Activated CD4-positive, CD25-positive, alpha-beta regulatory T cell (primary cell): Measurements from ENCODE around the gene ACE.

Experiments used
- DNase-seq, 4 experiments: peaks; one replicate each; lab custom pipeline; 2025; lab: John Stamatoyannopoulos, UW

The ACE gene

DNA sequence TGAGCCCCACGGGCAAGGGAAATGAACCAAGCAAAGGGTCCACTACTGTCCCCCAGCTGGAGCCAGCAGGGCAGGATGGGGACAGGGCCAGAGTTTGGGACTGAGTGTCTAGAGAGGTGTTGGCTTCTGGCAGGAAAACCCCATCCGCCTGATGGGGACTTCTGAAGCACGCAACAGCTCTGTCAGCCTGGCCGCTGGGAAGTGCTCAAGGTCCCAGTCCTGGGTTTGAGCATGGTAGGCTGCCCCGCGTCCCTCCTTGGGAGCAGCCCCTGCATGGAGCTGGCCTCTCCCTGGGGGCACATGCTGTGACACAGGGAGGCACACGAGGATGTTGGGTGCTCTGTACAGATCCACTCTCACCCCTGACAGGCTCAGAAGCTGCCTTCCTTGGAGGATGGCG lies 14.6 kb downstream of the ACE start:
- DNase-seq: no peak

DNA sequence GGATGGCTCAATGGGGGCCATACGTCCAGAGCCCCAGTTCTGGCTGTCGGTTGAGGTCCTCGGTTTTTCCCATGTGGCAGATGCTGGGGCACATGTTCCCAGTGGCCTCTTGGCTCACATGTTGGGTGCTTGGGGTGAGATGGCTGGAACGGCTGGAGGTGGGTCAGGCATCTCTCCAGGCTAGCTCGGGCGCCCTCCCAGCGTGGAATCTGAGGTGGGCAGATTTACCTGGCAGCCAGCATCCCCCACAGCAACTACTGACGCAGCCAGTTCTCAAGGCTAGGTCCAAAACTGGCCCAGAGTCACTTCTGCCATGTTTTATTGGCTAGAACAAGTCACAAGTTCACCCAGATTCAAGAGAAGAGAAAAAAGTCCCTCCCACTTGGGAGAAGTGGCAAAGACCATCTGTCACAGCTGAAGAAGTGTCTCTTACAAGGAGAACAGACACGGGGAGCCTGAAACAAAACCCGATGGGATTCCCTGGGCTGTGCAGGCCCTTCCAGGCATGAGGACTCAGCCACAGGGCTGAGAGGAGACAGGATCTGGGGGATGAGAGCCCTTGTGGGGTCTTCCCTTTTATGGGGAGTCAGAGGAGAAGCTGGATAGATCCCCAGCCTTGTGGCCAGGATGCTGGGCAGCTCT lies 15.2 kb downstream of the ACE start:
- DNase-seq: no peak

DNA sequence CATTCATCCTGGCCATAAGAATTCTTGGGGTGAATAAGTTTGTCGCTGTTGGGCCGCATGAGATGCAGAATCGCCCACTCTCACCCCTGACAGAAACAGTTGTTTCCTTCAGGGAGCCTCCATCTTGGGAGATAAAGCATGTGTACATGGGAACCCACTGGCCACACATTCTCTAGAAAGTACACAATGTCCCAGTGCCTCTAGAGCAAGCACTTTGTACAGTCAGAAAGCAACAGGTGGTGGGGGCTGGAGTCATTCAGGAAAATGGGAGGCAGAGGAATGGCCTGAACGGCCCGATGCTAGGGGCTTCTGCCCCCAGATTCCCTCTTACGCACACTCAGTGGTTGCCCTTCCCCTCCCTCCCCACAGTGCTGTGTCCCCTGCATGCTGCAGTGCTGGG lies 16.1 kb downstream of the ACE start:
- DNase-seq: no peak

DNA sequence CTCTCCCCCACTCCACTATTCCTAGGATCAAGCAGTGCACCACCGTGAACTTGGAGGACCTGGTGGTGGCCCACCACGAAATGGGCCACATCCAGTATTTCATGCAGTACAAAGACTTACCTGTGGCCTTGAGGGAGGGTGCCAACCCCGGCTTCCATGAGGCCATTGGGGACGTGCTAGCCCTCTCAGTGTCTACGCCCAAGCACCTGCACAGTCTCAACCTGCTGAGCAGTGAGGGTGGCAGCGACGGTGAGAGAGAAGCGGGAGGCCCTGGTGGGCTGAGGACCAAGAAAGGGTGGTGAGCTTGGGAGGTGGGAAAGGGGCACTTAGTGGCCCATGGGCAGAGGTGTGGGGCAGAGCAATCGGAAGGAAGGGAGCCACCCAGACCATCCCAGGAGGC lies 16.6 kb downstream of the ACE start:
- DNase-seq: no peak

DNA sequence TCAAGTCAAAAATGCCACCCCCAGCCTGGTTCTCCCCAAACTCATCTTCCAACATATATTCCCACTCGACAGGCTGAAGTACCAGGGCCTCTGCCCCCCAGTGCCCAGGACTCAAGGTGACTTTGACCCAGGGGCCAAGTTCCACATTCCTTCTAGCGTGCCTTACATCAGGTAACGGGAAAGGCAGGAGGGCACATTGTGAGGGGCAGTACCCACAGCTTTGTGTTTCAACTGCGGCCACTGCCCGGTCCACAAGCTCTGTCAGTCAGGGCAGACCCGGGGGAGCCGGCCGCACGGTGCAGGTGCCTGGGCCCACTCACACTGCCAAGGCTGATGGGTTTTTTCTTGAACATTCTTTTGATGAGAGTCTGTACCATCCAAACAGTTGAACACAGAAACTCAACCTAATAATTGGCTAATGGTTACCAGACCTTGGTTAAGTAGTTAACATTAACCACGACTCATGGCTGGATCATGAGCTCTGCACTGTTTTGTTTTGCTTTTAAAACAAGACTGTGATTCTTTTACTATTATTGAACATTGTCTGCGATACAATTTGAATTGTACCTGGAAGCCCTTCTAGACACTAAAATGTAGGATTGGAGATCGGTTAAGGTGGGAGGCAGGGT lies 17.6 kb downstream of the ACE start:
- no peak for DNase-seq

DNA sequence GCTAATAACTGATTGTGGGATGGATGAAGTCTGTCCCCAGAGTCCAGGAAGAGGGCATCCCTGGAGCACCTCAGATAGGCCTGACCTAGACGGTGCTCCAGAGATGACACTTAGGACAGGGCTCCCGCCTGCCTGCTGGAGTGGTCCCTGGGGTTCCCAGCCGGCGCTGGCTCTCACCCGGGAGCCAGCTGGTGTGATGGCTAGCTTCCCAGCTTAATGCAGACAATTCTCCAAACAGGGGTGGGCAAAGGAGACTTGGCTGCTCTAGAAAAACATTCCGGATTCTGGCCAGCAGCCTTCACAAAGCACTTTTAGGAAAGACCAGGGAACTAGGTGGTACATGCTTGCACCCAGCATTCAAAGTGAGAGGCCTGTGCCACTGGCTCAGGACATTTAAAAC lies 18.6 kb downstream of the ACE start:
- DNase-seq: no peak

DNA sequence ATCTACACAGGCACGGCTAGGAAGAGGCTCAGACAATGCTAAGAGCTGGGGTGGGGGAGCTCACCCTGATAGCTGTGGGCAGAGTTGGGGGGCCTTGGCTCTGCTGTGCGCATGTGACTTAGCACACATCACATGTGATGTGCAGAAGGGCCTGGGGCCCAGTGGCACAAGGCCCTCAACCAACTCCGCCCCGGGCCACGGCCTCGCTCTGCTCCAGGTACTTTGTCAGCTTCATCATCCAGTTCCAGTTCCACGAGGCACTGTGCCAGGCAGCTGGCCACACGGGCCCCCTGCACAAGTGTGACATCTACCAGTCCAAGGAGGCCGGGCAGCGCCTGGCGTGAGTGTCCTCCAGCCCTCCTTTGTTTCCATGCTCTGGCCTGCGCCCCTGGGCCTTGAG lies 19.3 kb downstream of the ACE start:
- no peak for DNase-seq

DNA sequence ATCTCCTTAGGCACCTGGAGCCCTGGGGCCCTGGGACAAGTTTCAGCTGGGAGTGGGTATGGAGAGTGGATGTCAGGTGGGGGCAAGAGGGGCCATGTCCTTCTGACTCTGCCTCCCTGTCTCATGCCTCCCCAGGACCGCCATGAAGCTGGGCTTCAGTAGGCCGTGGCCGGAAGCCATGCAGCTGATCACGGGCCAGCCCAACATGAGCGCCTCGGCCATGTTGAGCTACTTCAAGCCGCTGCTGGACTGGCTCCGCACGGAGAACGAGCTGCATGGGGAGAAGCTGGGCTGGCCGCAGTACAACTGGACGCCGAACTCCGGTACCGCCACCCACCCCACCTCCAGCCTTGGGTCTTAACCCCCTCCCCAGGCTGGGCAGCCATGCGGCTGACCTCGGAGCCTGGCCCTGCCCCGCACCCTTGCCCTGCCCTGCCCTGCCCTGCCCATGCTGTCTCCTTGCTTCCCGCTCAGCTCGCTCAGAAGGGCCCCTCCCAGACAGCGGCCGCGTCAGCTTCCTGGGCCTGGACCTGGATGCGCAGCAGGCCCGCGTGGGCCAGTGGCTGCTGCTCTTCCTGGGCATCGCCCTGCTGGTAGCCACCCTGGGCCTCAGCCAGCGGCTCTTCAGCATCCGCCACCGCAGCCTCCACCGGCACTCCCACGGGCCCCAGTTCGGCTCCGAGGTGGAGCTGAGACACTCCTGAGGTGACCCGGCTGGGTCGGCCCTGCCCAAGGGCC lies 20.0 kb downstream of the ACE start:
- no peak for DNase-seq

DNA sequence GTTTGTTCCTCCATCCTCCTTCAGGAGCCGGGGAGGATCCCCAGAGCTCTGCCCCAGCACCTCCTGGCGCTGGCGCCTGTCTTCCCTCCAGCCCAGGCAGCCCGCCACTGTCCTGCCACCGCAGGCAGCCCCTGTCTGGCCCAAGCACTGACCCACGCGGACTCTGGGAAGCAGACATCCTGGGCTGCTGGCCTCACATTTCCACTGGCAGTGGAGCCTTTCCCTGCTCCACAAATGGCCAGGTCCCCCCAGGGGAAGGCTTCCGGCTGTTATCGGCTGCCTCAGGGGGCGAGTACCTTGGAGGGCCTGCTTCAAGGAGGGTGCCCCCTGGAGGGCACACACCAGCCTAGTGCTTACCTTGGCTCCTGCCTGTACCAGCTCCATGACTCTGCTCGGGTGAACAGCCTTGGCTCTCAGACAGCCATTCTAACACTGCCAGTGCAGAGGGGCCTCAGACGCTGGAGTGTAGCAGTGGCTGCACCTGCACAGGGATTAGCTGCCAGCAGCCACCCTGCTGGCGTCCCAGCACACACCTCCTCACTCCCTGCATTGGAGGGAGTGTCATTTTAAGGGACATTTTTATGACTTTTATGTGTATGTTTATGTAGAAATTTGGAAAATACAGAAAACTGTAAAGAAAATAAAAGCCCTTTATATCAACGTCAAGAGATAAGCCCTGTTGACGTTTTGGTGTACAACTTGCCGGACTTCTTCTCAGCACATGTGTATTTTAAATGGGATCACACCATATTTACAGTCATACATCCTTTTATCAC lies 21.0 kb downstream of the ACE start:
- no peak for DNase-seq

DNA sequence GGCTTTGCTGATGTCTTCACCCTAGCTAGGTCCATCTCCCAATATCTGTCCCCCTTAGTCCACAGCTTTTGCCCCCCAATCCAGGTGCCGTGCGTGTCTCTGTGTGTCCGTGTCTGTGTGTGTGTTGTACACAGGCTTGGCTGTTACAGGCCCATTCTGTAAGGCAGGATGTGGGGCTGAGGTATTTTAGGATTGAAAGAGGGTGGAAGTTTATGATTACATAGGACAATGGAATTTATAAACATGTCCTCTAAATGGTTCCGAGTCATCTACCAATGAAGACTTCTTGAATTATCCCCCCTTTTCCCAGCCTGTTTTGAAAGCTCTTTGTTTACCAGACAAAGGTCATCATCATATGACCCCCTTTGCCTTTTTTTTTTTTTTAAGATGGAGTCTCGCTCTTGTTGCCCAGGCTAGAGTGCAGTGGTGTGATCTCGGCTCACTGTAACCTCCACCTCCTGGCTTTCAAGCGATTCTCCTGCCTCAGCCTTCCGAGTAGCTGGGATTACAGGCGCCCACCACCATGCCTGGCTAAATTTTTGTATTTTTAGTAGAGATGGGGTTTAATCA lies 21.9 kb downstream of the ACE start:
- no peak for DNase-seq

DNA sequence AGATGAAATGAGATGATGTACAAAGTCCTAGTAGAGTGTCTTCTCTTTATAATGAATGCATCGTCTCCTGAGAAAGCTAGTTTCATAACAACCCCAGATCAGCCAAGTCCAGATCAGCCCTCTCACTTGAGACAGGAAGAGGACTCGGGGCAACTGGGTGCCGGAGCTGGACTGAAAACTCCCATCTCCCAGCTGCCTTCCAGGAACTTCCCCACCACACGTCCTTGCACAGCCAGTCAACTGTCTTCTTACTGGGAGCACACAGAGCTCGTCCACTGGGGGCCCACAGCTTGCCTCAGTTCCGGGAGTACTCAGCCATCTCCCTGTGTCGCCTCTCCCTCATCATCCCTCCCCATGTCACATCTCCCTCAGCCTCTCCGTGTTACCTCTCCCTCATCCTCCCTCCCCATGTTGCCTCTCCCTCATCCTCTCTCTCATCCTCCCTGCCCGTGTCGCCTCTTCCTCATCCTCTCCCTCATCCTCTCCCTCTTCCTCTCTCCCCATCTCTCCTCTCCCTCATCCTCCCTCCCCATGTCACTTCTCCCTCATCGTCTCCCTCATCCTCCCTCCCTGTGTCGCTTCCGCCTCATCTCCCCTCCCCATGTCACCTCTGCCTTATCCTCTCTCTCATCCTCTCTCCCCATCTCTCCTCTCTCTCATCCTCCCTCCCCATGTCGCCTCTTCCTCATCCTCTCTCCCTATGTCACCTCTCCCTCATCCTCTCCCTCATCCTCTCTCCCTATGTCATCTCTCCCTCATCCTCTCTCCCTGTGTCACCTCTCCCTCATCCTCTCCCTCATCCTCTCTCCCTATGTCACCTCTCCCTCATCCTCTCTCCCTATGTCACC lies 23.9 kb downstream of the ACE start:
- DNase-seq: no peak

DNA sequence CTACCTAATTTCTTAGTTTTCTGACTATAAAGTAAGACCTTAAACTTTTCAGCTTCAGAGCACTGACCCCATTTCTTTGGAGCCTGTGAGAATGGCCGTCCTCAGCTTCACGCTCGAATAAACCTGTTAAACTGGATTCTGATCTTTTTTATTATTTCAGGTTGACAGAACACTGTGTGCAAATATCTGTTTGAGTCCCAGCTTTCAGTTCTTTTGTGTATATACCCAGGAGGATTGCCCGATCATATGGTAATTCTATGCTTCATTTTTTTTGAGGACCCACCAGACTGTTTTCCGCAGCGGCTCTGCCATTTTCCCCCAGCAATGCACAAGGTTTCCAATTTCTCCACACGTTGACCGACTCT lies 26.5 kb downstream of the ACE start:
- no peak for DNase-seq

DNA sequence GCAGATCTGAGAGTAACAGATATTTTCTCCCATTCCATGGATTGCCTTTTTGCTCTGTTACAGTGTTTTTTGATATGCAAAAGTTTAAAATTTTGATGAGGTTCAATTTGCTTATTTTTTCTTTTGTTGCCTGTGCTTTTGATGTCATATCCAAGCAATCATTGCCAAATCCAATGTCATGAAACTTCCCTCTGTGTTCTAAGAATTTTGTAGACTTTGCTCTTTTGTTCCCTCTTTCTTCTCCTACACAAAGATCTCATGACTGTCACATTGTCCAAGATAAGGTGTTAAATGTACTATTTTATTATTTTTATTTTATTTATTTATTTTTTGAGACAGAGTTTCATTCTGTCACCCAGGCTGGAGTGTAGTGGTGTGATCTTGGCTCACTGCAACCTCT lies 27.4 kb downstream of the ACE start:
- no peak for DNase-seq

DNA sequence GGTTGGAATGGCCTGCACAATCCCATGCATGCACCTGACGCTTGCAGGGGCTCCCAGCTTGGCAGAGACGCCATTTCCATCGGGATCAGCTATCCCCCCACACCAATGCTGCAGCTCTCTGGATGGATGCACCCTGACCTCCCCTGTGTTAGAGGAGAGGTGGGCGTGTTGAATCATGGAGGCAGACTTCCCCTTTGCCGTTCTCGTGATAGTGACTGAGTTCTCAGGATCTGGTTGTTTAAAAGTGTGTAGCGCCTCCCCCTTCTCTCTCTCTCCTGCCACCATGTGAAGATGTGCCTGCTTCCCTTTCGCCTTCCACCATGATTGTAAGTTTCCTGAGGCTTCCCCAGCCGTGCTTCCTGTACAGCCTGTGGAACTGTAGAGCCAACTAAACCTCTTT lies 28.5 kb downstream of the ACE start:
- no peak for DNase-seq

DNA sequence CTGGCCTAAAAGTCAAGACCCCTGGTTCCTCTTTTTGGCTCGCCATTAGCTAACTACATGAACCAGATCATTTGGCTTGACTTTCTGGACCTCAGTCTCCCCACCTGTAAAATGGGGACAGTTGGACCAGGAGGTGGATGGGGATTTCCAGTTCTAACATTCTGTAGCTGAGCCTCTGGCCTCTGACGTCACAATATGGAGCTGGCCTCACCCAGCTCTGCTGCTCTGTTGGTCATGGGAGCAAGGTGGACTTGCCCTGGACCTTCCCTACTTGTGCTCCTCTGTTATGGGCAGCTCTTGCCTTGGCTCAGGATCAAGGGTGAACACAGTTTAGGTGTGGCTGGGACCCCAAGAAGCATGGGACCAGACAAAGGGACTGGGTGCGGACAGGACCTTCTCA lies 29.8 kb downstream of the ACE start:
- no peak for DNase-seq

DNA sequence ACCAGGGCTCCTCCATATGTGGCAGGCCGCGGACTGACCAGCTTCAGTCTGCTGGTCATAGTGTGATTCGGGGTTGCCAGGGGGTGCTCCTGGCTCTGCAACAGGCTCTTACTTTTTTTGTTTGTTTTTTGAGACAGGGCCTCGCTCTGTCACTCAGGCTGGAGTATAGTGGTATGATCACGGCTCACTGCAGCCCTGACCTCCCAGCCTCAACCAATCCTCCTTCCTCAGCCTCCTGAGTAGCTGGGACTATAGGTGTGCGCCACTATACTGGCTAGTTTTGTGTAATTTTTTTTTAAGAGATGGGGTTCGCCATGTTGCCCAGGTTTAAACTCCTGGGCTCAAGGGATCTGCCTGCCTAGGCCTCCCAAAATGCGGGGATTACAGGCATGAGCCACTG lies 34.5 kb downstream of the ACE start:
- DNase-seq: no peak

DNA sequence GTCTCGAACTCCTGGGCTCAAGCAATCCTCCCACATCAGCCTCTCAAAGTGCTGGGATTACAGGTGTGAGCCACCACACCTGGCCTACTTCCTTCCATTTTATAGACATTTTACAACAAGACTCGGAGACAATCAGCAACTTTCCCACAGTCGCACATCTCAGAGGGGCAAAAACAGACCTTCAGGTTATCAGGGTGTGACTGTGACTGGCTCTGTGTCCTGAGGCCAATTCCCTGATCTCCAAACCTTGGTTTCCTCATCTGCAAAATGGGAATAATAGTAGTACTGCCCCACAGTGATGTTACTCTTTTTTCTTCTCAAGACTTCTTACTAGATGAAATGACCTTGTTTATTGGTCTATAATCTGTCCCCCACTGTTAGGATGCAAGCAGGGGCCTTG lies 35.5 kb downstream of the ACE start:
- no peak for DNase-seq

DNA sequence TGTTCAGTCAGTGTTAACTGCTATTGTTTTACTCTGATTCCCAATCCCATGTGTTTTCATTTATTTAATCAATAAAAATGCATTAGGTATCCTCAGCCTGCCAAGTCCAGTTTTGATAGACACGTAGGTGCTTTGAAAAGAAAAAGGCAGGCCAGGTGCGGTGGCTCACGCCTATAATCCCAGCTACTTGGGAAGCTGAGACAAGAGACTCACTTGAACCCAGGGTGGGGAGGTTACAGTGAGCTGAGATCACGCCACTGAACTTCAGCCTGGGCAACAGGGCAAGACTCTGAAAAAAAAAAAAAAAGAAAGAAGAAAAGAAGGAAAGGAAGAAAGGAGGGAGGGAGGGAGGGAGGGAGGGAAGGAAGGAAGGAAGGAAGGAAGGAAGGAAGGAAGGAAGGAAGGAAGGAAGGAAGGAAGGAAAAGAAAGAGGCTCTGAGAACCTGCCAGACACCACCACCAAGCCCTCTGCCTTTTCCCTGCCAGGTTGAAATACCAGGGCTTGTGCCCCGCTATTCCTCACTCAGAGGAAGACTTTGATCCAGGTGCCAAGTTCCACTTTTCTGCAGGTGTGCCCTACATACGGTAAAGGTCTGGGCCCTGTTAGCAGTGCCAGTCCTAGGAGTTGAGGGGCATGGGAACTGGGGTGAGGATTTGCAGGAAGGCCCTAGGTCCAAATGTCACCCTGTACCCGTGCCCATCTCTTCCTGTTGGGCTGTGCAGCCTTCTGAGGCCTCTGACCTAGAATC lies 36.2 kb downstream of the ACE start:
- no peak for DNase-seq

DNA sequence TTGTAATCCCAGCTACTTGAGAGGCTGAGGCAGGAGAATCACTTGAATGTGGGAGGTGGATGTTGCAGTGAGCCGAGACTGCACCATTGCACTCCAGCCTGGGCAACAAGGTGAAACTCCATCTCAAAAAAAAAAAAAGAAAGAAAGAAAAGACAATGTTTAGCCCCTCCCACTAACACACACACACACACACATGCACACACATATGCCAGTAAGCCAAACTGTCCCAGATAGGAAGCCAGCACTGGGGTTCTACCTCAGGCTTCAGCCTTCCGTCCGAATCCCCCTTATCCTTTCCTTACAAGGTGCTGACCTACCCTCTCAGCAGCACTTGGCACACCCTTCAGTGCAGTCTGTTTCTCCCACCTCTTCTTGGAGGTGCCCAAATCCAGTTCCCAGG lies 37.6 kb downstream of the ACE start:
- DNase-seq: no peak

DNA sequence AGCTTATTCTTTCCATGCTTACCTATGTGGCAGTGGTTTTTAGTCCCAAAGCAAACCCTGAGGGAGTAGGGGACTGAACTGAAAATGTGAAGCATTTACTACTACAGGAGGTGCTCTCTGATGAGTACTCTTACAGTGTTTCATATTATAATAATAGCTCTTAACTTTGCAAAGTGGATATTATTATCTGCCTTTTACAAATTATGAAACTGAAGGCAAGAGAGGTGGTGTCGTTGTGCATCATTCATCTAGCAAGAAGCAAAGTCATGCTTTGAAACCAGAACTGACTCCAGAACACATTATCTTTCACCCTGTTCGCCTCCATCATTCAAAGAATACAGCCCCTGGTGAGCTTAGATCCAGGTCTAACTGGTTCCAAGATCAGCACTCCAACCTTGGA lies 38.1 kb downstream of the ACE start:
- DNase-seq: no peak

DNA sequence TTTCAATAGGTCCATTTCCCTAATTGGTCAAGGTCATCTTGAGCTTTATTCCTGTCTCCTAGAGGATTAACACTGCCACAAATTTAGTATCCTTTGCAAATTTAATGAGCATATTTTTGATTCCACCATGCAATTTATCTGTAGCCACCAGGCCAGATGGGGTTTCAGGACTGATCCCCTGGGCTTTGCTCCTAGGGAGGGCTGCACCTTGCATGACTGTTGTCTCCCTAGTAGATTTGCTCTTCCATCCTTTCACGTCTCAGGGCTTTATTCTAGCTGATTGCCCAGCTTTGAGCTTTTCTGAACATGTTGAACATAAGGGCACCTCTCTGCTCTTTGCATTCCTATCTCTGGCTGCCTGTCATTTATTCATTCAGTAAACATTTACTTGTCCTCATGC lies 38.6 kb downstream of the ACE start:
- DNase-seq: no peak
